GM23338 (cell line): ENCODE measurements around the gene ALG14. TPM values are rescaled to one million over a fixed set of nuclear protein-coding genes. Genes with fewer than 3 reads are reported as not detected.

ENCODE experiments used
- ATAC-seq: fragments of 200-7000 bp; cut with Tn5 transposase; 3 replicates; pipeline ENCODE4 v1.9.1; 2020
- DNase-seq: peaks from one replicate; pipeline ENCODE4 v3.0.0-alpha.2; 2015; ENCODE audit warnings: low spot score
- H2AFZ ChIP-seq: fragments of 200-600 bp; sonication (generic); 2 replicates; pipeline ENCODE4 v1.8.0; 2016; ENCODE audit warnings: antibody characterized with exemption, mild to moderate bottlenecking, moderate library complexity
- H3F3A ChIP-seq: fragments of 200-600 bp; sonication (generic); replicated peaks from 2 replicates; pipeline ENCODE4 v1.8.0; 2017; ENCODE audit warnings: antibody characterized with exemption, mixed run types, low read depth
- H3K27ac ChIP-seq: fragments of 200-600 bp; sonication (generic); 2 replicates; pipeline ENCODE4 v1.6.1; 2016; ENCODE audit warnings: low read depth
- H3K27me3 ChIP-seq: fragments of 200-600 bp; sonication (generic); 2 replicates; pipeline ENCODE4 v1.8.0; 2016; ENCODE audit warnings: mild to moderate bottlenecking, mixed run types, moderate library complexity; ENCODE audit not compliant: insufficient read depth
- H3K36me3 ChIP-seq: fragments of 200-600 bp; sonication (generic); 2 replicates; pipeline ENCODE4 v1.8.0; 2016; ENCODE audit warnings: mild to moderate bottlenecking; ENCODE audit not compliant: insufficient read depth
- H3K4me1 ChIP-seq: fragments of 200-600 bp; sonication (generic); 2 replicates; pipeline ENCODE4 v1.8.0; 2016; ENCODE audit warnings: mild to moderate bottlenecking, moderate library complexity; ENCODE audit not compliant: insufficient read depth
- H3K4me2 ChIP-seq: fragments of 200-600 bp; sonication (generic); 2 replicates; pipeline ENCODE4 v1.7.1; 2017; ENCODE audit warnings: mixed run types
- H3K4me3 ChIP-seq: fragments of 200-600 bp; sonication (generic); 2 replicates; pipeline ENCODE4 v1.6.1; 2016; ENCODE audit warnings: mixed run types
- H3K79me2 ChIP-seq: fragments of 200-600 bp; sonication (generic); replicated peaks from 2 replicates; pipeline ENCODE4 v1.8.0; 2017; ENCODE audit warnings: mild to moderate bottlenecking; ENCODE audit not compliant: insufficient read depth
- H3K9me2 ChIP-seq: fragments of 200-600 bp; sonication (generic); 2 replicates; pipeline ENCODE4 v1.8.0; 2017; ENCODE audit not compliant: insufficient read depth
- H4K20me1 ChIP-seq: fragments of 200-600 bp; sonication (generic); replicated peaks from 2 replicates; pipeline ENCODE4 v1.8.0; 2017; ENCODE audit warnings: mild to moderate bottlenecking; ENCODE audit not compliant: insufficient read depth
- H3K27ac Mint-ChIP-seq: 2 replicates; pipeline ENCODE4 v1.8.0; 2020; ENCODE audit warnings: inconsistent platforms, mild to moderate bottlenecking, moderate library complexity, mixed read lengths
- H3K27me3 Mint-ChIP-seq: 3 replicates; pipeline ENCODE4 v1.8.0; 2022; ENCODE audit warnings: low read depth, mild to moderate bottlenecking, moderate library complexity, mixed read lengths, inconsistent platforms; ENCODE audit not compliant: insufficient read depth, poor library complexity
- H3K36me3 Mint-ChIP-seq: 3 replicates; pipeline ENCODE4 v1.8.0; 2021; ENCODE audit warnings: low read depth, mild to moderate bottlenecking, inconsistent platforms, moderate library complexity, mixed read lengths
- H3K4me1 Mint-ChIP-seq: 3 replicates; pipeline ENCODE4 v1.8.0; 2020; ENCODE audit warnings: mild to moderate bottlenecking, inconsistent platforms, mixed read lengths
- H3K4me3 Mint-ChIP-seq: 3 replicates; pipeline ENCODE4 v1.8.0; 2021; ENCODE audit warnings: moderate library complexity, mild to moderate bottlenecking, inconsistent platforms, mixed read lengths
- H3K9me3 Mint-ChIP-seq: 3 replicates; pipeline ENCODE4 v1.8.0; 2020; ENCODE audit warnings: moderate library complexity, mild to moderate bottlenecking, inconsistent platforms, mixed read lengths
- CREB1 ChIP-seq: fragments of 250-450 bp; sonication (Bioruptor Pico); IDR thresholded peaks from 2 replicates; pipeline ENCODE4 v1.5.0; 2020; ENCODE audit warnings: low read depth, mild to moderate bottlenecking, moderate library complexity
- EZH2 ChIP-seq: fragments of 200-600 bp; sonication (generic); IDR thresholded peaks from one replicate; pipeline ENCODE4 v1.8.0; 2017; ENCODE audit warnings: antibody characterized with exemption, mild to moderate bottlenecking, low read depth; ENCODE audit not compliant: unreplicated experiment
- EZH2phosphoT487 ChIP-seq: fragments of 200-600 bp; sonication (generic); IDR thresholded peaks from one replicate; pipeline ENCODE4 v1.8.1; 2018; ENCODE audit warnings: antibody characterized with exemption; ENCODE audit not compliant: unreplicated experiment
- JUNB ChIP-seq: IDR thresholded peaks from one replicate; pipeline ENCODE4 v1.6.1; 2016; ENCODE audit warnings: antibody characterized with exemption; ENCODE audit not compliant: unreplicated experiment
- NANOG ChIP-seq: IDR thresholded peaks from 2 replicates; pipeline ENCODE4 v1.6.1; 2016; ENCODE audit warnings: antibody characterized with exemption, borderline replicate concordance
- POLR2AphosphoS5 ChIP-seq: IDR thresholded peaks from 2 replicates; pipeline ENCODE4 v1.6.1; 2016; ENCODE audit warnings: antibody characterized with exemption, low read depth
- STAT1 ChIP-seq: IDR thresholded peaks from one replicate; pipeline ENCODE4 v1.6.1; 2016; ENCODE audit warnings: antibody characterized with exemption; ENCODE audit not compliant: unreplicated experiment
- ZNF114 ChIP-seq: fragments of 250-450 bp; sonication (Bioruptor Pico); IDR thresholded peaks from 2 replicates; pipeline ENCODE4 v1.5.0; 2020; ENCODE audit warnings: mild to moderate bottlenecking, moderate library complexity
- ZNF331 ChIP-seq: fragments of 250-450 bp; sonication (Bioruptor Pico); IDR thresholded peaks from 2 replicates; pipeline ENCODE4 v1.5.0; 2020; ENCODE audit warnings: low read depth, mild to moderate bottlenecking, moderate library complexity
- polyA plus RNA-seq: library from polyadenylated mRNA; unstranded; fragments of >200 nt; fragmentation: Nextera tagmentation; extraction: Ambion mirVana; gene quantifications from 2 replicates; pipeline ENCODE4 v1.2.1, GENCODE V29; 2016
- total RNA-seq: library from RNA; depleted of rRNA; stranded (reverse); fragments of >200 nt; shearing (Covaris generic); gene quantifications from 2 replicates; pipeline ENCODE4 v1.2.3, GENCODE V29; 2014
- TF ChIP-seq, protein P1 (sequence below), 2 experiments: fragments of 200-600 bp in 1 of 2; sonication (generic) in 1 of 2; conservative IDR thresholded peaks; 2 replicates each; pipeline versions ENCODE4 v1.5.1 to v1.6.1; 2016 to 2017; ENCODE audit warnings: antibody characterized with exemption in 2 of 2, low read depth in 2 of 2, mild to moderate bottlenecking in 2 of 2, moderate library complexity in 1 of 2
- TF ChIP-seq, protein P2 (sequence below): IDR thresholded peaks from one replicate; pipeline ENCODE4 v1.6.1; 2018; ENCODE audit warnings: antibody characterized with exemption; ENCODE audit not compliant: unreplicated experiment

Gene ALG14
- total and polyA plus RNA-seq, 2 experiments from 2014 or later = 0.42 to 2.8 TPM

DNA sequence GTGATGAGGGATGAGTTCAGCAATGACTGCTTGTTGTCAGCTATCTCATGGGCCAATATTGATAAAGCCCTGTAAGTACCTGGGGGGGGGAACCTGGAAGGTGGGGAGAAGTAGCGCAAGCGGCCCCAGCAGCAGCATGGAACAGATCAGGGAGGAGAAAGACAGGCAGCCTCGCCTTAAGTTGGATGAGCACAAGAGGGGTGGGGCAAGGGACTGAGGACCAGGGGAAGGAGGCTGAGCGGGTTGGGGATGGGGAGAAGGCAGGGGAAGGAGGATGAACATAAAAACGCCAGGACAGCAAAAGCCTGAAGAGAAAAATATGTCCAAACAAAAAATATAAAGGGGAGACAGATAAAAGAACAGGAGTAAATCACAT lies 70.6 kb downstream of the ALG14 start (continued):
- TF ChIP-seq, protein P1, sequence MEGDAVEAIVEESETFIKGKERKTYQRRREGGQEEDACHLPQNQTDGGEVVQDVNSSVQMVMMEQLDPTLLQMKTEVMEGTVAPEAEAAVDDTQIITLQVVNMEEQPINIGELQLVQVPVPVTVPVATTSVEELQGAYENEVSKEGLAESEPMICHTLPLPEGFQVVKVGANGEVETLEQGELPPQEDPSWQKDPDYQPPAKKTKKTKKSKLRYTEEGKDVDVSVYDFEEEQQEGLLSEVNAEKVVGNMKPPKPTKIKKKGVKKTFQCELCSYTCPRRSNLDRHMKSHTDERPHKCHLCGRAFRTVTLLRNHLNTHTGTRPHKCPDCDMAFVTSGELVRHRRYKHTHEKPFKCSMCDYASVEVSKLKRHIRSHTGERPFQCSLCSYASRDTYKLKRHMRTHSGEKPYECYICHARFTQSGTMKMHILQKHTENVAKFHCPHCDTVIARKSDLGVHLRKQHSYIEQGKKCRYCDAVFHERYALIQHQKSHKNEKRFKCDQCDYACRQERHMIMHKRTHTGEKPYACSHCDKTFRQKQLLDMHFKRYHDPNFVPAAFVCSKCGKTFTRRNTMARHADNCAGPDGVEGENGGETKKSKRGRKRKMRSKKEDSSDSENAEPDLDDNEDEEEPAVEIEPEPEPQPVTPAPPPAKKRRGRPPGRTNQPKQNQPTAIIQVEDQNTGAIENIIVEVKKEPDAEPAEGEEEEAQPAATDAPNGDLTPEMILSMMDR (conservative IDR thresholded peaks at IDR 0.05; ENCODE audit: low read depth in 2 of 2) = no peak
- TF ChIP-seq, protein P2, sequence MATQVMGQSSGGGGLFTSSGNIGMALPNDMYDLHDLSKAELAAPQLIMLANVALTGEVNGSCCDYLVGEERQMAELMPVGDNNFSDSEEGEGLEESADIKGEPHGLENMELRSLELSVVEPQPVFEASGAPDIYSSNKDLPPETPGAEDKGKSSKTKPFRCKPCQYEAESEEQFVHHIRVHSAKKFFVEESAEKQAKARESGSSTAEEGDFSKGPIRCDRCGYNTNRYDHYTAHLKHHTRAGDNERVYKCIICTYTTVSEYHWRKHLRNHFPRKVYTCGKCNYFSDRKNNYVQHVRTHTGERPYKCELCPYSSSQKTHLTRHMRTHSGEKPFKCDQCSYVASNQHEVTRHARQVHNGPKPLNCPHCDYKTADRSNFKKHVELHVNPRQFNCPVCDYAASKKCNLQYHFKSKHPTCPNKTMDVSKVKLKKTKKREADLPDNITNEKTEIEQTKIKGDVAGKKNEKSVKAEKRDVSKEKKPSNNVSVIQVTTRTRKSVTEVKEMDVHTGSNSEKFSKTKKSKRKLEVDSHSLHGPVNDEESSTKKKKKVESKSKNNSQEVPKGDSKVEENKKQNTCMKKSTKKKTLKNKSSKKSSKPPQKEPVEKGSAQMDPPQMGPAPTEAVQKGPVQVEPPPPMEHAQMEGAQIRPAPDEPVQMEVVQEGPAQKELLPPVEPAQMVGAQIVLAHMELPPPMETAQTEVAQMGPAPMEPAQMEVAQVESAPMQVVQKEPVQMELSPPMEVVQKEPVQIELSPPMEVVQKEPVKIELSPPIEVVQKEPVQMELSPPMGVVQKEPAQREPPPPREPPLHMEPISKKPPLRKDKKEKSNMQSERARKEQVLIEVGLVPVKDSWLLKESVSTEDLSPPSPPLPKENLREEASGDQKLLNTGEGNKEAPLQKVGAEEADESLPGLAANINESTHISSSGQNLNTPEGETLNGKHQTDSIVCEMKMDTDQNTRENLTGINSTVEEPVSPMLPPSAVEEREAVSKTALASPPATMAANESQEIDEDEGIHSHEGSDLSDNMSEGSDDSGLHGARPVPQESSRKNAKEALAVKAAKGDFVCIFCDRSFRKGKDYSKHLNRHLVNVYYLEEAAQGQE = no peak
- TF ChIP-seq NANOG (no peak), STAT1 (no peak), EZH2phosphoT487 (no peak), EZH2 (no peak), POLR2AphosphoS5 (no peak), CREB1 (CRISPR knock-in tag) (no peak), ZNF114 (CRISPR knock-in tag) (no peak), JUNB (no peak)

DNA sequence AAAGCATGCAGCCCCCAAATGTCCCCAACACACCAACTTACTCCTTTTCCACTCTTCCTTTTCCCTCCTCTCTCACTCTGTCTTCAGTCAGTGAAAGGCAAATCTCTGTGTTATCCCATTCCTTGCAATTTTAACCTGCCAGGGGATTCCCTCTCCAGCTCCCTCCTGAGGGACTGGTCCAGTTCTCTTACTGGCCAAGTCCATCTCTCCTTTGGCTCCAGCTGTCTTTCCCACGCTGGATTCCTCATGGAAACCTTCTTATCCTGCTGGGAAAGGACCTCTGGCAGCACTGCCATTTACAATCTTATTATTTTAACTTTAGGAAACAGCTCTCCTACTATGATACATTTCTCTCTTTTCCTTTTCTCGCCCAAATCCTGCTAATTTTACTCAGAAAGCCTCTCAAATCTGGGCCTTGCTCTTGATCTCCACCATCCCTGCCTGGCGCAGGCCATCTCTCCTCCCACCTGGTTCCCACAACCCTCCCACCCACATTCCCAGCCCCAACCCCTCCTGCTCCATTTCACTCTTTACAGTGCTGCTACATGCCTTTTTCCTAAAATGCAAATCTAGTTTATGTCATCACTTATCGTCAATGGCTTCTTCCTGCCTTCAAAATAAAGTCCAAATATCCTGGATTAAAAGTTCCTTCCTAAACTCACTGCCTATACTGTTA lies 73.2 kb downstream of the ALG14 start:
- H3K79me2 ChIP-seq = no peaks in the 10 kb centered on the region
- no peaks in the 10 kb centered on the region for H3K4me1 ChIP-seq
- Mint-ChIP-seq H3K9me3 (no peaks in the 10 kb centered on the region), H3K36me3 (no peaks in the 10 kb centered on the region), H3K4me3 (no peak overlapping the region), H3K4me1 (peaks cover 31% of the 10 kb centered on the region), H3K27ac (no peak overlapping the region), H3K27me3 (peaks cover 1% of the 10 kb centered on the region)
- 0 out of 2 replicates have a peak, but pooled peaks cover 2% of the 10 kb centered on the region for H3F3A ChIP-seq
- H3K27ac ChIP-seq = no peak overlapping the region
- no peaks in the 10 kb centered on the region for H3K27me3 ChIP-seq
- H3K36me3 ChIP-seq = no peaks in the 10 kb centered on the region
- ATAC-seq (no peak), DNase-seq (no peak)
- no peak overlapping the region for H2AFZ ChIP-seq
- H3K4me2 ChIP-seq = no peak overlapping the region
- no peaks in the 10 kb centered on the region for H3K9me2 ChIP-seq
- H3K4me3 ChIP-seq = no peak overlapping the region
- H4K20me1 ChIP-seq = no peaks in the 10 kb centered on the region
- TF ChIP-seq POLR2AphosphoS5 = no peak
- TF ChIP-seq, protein P2 = no peak
- TF ChIP-seq ZNF114 (CRISPR knock-in tag) = no peak
- TF ChIP-seq ZNF331 (CRISPR knock-in tag) = no peak
- TF ChIP-seq EZH2phosphoT487 = no peak
- TF ChIP-seq EZH2 = no peak
